Body of pancreas (tissue), 4 donors: ENCODE results near the gene LRRC19. TPM values are rescaled to one million over a fixed set of nuclear protein-coding genes. Genes with fewer than 3 reads are reported as not detected.
A peak's percentile ranks its signal among the peaks of the same experiment; 100 is the strongest.

Source experiments
- ATAC-seq: fragments of 150-250 bp; one replicate; pipeline ENCODE4 v1.9.1; 2016
- DNase-seq, 4 donors: peaks; one replicate each; pipeline ENCODE4 v3.0.0-alpha.2; 2019
- H3K27ac ChIP-seq, 4 donors: fragments of 200-600 bp; sonication (generic); 1 replicate in 3 of 4; 2 replicates in 1 of 4; pipeline versions ENCODE4 v1.5.1 to v1.6.1; 2016 to 2019; ENCODE audit warnings: mild to moderate bottlenecking in 1 of 4, mixed read lengths in 1 of 4, moderate library complexity in 1 of 4
- H3K27me3 ChIP-seq, 2 donors: fragments of 200-600 bp; sonication (generic); one replicate each; pipeline ENCODE4 v1.6.0; 2016; ENCODE audit warnings: mild to moderate bottlenecking in 1 of 2
- H3K36me3 ChIP-seq, 2 donors: fragments of 200-600 bp; sonication (generic); replicated peaks in 1 of 2; 2 replicates each; pipeline ENCODE4 v1.5.1; 2016; ENCODE audit warnings: low read depth in 2 of 2; ENCODE audit not compliant: insufficient read depth in 1 of 2
- H3K4me1 ChIP-seq: fragments of 200-600 bp; sonication (generic); one replicate; pipeline ENCODE4 v1.6.0; 2016
- H3K4me3 ChIP-seq, 2 donors: fragments of 200-600 bp; sonication (generic); 1 replicate in 1 of 2; 2 replicates in 1 of 2; pipeline ENCODE4 v1.5.1; 2016 to 2019
- H3K9me3 ChIP-seq, 3 donors: fragments of 200-600 bp; sonication (generic); 1 replicate in 2 of 3; 2 replicates in 1 of 3; pipeline ENCODE4 v1.5.1; 2016
- CTCF ChIP-seq, 7 experiments: fragments of 450-650 bp in 4 of 7; fragments of 200-600 bp in 3 of 7; sonication (generic) in 3 of 7; IDR thresholded peaks; one replicate each; pipeline ENCODE4 v1.5.1; 2016 to 2019; ENCODE audit warnings: antibody characterized with exemption in 7 of 7
- POLR2A ChIP-seq, 3 donors: fragments of 450-650 bp; IDR thresholded peaks; one replicate each; pipeline ENCODE4 v1.6.1; 2016; ENCODE audit warnings: antibody characterized with exemption in 3 of 3, mild to moderate bottlenecking in 2 of 3
- WGBS, 2 donors: methylation state at CpG; one replicate each; pipeline ENCODE4 v1.1.5; 2017; 5-methylcytosine and 5-hydroxymethylcytosine counted together
- intact Hi-C: fragments of 100-400 bp; cut with DNase I; formaldehyde crosslinking; loops from one replicate; pipeline ENCODE4 v1.15.1; 2023
- total RNA-seq, 2 donors: library from RNA; depleted of rRNA; stranded (reverse); fragments of >200 nt; gene quantifications; one replicate each; pipeline ENCODE4 v1.1.0, GENCODE V29; 2016

The LRRC19 gene
- total RNA-seq, 2 donors from 2014 or later: 0.78 TPM; not detected in 1

DNA sequence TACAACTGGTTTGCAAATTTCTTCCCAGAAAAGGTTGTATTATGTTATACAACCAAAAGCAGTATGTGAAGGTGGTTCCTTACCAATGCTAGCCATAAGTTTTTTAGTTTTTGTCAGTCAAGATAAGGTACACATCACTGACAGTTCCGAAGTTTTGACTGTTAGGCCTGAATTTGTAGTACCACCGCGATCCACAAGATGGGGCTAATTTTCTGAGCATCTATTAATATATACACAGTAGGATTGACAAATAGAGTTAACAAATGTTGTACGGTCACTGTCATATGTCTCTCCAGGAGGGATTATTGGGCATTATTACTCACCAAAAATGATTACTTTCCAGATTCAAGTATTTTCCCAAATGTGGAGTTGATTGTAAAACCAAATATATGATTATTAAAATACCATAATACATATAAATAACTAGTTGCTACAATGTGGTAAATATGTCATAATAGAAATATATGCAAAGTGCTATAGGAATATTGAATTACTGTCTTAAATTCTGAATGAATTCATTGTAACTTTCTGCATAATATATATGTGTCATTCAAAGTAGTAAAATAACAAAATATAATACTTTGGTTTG lies 28.4 kb upstream of the LRRC19 start:
- Histone ChIP-seq H3K27me3 (no peaks in the 10 kb centered on the region), H3K4me3 (no peak overlapping the region), H3K9me3 (no peaks in the 10 kb centered on the region), H3K27ac (no peak overlapping the region), H3K36me3 (no peaks in the 10 kb centered on the region), H3K4me1 (no peaks in the 10 kb centered on the region)
- TF ChIP-seq POLR2A (IDR thresholded peaks at IDR 0.05): no peak
- TF ChIP-seq CTCF (IDR thresholded peaks at IDR 0.05): peak; percentile 50 to 74 (median 57)
- ATAC-seq (peak; percentile 24), DNase-seq (peak; percentile 35 to 60 (median 38))
- intact Hi-C loops: loop anchor here (10.0 kb wide), 1 partner anchor 241 kb away; no protein-coding TSS in a partner anchor
- WGBS, 2 donors: 13 to 14% methylated on average over 4 of the region's 4 CpGs

GRCh38 chr9:27029186-27029585 lies 23.7 kb upstream of the LRRC19 start:
- WGBS, 2 donors: 83 to 87% methylated on average over 7 of the region's 7 CpGs
- H3K27ac ChIP-seq: no peak overlapping the region
- H3K36me3 ChIP-seq: peaks cover 0 to under 1% of the 10 kb centered on the region in 2 donors
- TF ChIP-seq CTCF (IDR thresholded peaks at IDR 0.05) (no peak), POLR2A (IDR thresholded peaks at IDR 0.05) (no peak)
- no peaks in the 10 kb centered on the region for H3K9me3 ChIP-seq
- H3K27me3 ChIP-seq: no peaks in the 10 kb centered on the region
- H3K4me3 ChIP-seq: no peak overlapping the region
- no peaks in the 10 kb centered on the region for H3K4me1 ChIP-seq
- ATAC-seq (no peak), DNase-seq (no peak)
- intact Hi-C loops: no loop called here

GRCh38 chr9:27022920-27023319 lies 17.4 kb upstream of the LRRC19 start:
- intact Hi-C loops: no loop called here
- 97 to 98% methylated on average over 5 of the region's 5 CpGs for WGBS, 2 donors
- H3K4me3 ChIP-seq: no peak overlapping the region

DNA sequence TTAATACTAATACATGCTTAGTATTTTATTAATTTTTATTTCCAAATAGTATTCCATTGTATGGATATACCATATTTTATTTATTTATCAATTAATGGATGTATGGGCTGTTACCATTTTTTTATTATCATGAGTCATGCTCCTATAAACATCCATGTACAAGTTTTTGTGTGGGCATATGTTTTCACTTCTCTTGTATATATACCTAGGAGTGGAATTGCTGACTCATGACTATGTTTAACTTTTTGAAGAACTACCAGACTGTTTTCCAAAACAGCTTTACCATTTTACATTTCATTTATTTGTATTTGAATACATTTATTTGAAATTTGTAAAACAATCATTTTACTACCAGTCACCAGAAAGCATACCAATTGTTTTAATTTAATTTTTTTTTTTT lies 14.1 kb upstream of the LRRC19 start:
- Histone ChIP-seq H3K4me3 (no peak overlapping the region), H3K9me3 (no peaks in the 10 kb centered on the region), H3K27me3 (no peaks in the 10 kb centered on the region), H3K36me3 (peaks cover 3 to 14% of the 10 kb centered on the region in 2 donors), H3K27ac (no peak overlapping the region), H3K4me1 (no peaks in the 10 kb centered on the region)
- no peak for ATAC-seq
- no peak for DNase-seq
- intact Hi-C loops: no loop called here
- TF ChIP-seq POLR2A (IDR thresholded peaks at IDR 0.05) (no peak), CTCF (IDR thresholded peaks at IDR 0.05) (no peak)

More at GRCh38 chr9:27022920-27023319, 17.4 kb upstream of the LRRC19 start:
- no peak for TF ChIP-seq CTCF (IDR thresholded peaks at IDR 0.05)
- no peak for TF ChIP-seq POLR2A (IDR thresholded peaks at IDR 0.05)
- Histone ChIP-seq H3K27ac (no peak overlapping the region), H3K27me3 (no peaks in the 10 kb centered on the region), H3K9me3 (no peaks in the 10 kb centered on the region), H3K36me3 (peaks cover 3 to 10% of the 10 kb centered on the region in 2 donors), H3K4me1 (no peaks in the 10 kb centered on the region)
- ATAC-seq: no peak
- DNase-seq: no peak

- intact Hi-C loops: no loop called here
- Histone ChIP-seq H3K27ac (no peak overlapping the region), H3K4me3 (no peak overlapping the region), H3K9me3 (no peaks in the 10 kb centered on the region), H3K4me1 (peaks cover 3% of the 10 kb centered on the region), H3K27me3 (no peaks in the 10 kb centered on the region), H3K36me3 (no peaks in the 10 kb centered on the region)
- DNase-seq (no peak), ATAC-seq (no peak)
- 74 to 80% methylated on average over 3 of the region's 3 CpGs for WGBS, 2 donors
- TF ChIP-seq POLR2A (IDR thresholded peaks at IDR 0.05) (no peak), CTCF (IDR thresholded peaks at IDR 0.05) (no peak)
These were observed 1.9 kb downstream of the LRRC19 start for GRCh38 chr9:27003426-27004077.
